ENCODE data around the gene GPR31. TPM values are rescaled to one million over a fixed set of nuclear protein-coding genes. Genes with fewer than 3 reads are reported as not detected.
"Not testable (repeated sequence)": the region's sequence is repeated elsewhere in the genome, so short reads cannot be mapped to it uniquely, and the experiment has no call there.

The GPR31 gene
- total and polyA plus RNA-seq, 4 donors, result 0.02 to 0.23 TPM; not detected in 2

- not testable (repeated sequence) for DNase-seq; H3K9me3 ChIP-seq (ENCODE audit: control insufficient read depth in 4 of 4, insufficient read depth in 3 of 4, low read length in 3 of 4); ATAC-seq (ENCODE audit: insufficient read depth, low FRiP score); H3K27ac ChIP-seq (ENCODE audit: low read depth in 1 of 2, low read length in 1 of 2); H3K36me3 ChIP-seq (ENCODE audit: control insufficient read depth in 4 of 4, insufficient read depth in 4 of 4, low read length in 4 of 4); H3K4me1 ChIP-seq (ENCODE audit: control insufficient read depth in 5 of 5, insufficient read depth in 5 of 5, low read length in 5 of 5); H3K4me3 ChIP-seq; H3K27me3 ChIP-seq (ENCODE audit: control insufficient read depth in 3 of 3, insufficient read depth in 3 of 3, low read length in 2 of 3); H3K9ac ChIP-seq (ENCODE audit: insufficient read depth in 1 of 2, low read length in 2 of 2)
- 53 to 85% methylated on average over 5 to 8 of the region's 10 CpGs for WGBS, 2 donors
Observed at GRCh38 chr6:167167699-167168098, 9.9 kb upstream of the GPR31 start.

DNA sequence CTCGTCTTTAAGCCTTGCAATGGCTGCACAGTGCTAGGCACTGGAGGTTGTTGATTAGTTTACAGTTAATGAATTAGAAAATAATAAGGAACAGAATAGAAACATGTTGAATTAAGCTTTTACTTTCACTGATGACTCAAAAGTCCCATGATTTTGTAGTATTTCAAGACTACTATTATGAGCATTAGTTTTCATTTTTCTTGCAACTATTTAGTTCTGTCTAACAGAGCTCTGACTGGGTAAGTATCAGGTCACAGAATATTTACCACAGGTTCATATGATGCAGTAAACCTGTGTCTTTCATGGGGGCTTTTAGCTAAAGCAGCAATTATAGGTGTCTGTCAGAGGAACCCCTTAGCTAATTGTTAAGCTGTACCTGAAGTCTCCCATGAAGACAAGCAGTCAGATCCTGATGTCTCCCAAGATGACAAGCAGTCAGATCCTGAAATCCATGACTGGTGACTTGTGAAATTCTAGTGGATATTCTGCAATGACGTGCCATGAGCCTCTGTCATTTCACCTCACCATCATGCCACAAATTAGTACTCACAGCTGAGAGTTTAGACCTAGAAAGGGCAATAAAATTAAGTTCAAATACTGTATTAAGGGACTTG, 8.2 kb upstream of the GPR31 start:
- Histone ChIP-seq H3K9ac (ENCODE audit: insufficient read depth in 1 of 2, low read length in 2 of 2) (no peak overlapping the region), H3K9me3 (ENCODE audit: control insufficient read depth in 4 of 4, insufficient read depth in 3 of 4, low read length in 3 of 4) (peaks cover 0 to 1% (median 0%) of the 10 kb centered on the region in 4 donors), H3K4me3 (no peak overlapping the region), H3K36me3 (ENCODE audit: control insufficient read depth in 4 of 4, insufficient read depth in 4 of 4, low read length in 4 of 4) (no peaks in the 10 kb centered on the region), H3K27ac (ENCODE audit: low read depth in 1 of 2, low read length in 1 of 2) (no peak overlapping the region), H3K27me3 (ENCODE audit: control insufficient read depth in 3 of 3, insufficient read depth in 3 of 3, low read length in 2 of 3) (no peaks in the 10 kb centered on the region), H3K4me1 (ENCODE audit: control insufficient read depth in 5 of 5, insufficient read depth in 5 of 5, low read length in 5 of 5) (no peaks in the 10 kb centered on the region)
- no peak for TF ChIP-seq CTCF (IDR thresholded peaks at IDR 0.05; ENCODE audit: control extremely low read depth, extremely low read depth)
- DNase-seq (no peak), ATAC-seq (ENCODE audit: insufficient read depth, low FRiP score) (no peak)
- 89 to 90% methylated on average over 2 of the region's 2 CpGs for WGBS, 2 donors

DNA sequence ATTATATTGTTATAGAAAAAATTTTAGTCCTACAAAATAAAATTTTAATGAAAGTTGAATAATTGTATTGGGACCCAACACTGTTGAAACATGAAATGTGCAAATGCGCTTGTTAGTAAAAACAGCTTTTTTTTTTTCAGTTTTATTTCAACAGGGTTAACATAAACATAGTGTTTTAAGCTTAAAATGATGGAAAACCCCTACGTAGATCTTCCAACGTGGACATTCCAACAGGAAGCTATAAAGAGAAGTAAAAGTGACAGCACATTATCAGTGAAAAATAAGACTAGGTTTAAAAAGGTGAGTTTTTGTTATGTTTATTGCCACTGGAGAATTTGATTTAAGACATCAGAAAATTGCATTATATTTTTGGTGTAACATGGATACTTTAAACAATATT, 6.5 kb upstream of the GPR31 start:
- DNase-seq (no peak), ATAC-seq (ENCODE audit: insufficient read depth, low FRiP score) (no peak)
- no peaks in the 10 kb centered on the region for H3K4me1 ChIP-seq (ENCODE audit: control insufficient read depth in 5 of 5, insufficient read depth in 5 of 5, low read length in 5 of 5)
- no peak for TF ChIP-seq CTCF (IDR thresholded peaks at IDR 0.05; ENCODE audit: control extremely low read depth, extremely low read depth)
- no peak overlapping the region for H3K9ac ChIP-seq (ENCODE audit: insufficient read depth in 1 of 2, low read length in 2 of 2)
- no peaks in the 10 kb centered on the region for H3K27me3 ChIP-seq (ENCODE audit: control insufficient read depth in 3 of 3, insufficient read depth in 3 of 3, low read length in 2 of 3)
- no peak overlapping the region for H3K27ac ChIP-seq (ENCODE audit: low read depth in 1 of 2, low read length in 1 of 2)
- H3K36me3 ChIP-seq (ENCODE audit: control insufficient read depth in 4 of 4, insufficient read depth in 4 of 4, low read length in 4 of 4), result no peaks in the 10 kb centered on the region
- H3K9me3 ChIP-seq (ENCODE audit: control insufficient read depth in 4 of 4, insufficient read depth in 3 of 4, low read length in 3 of 4), result peaks cover 0 to 1% (median 0%) of the 10 kb centered on the region in 4 donors
- 65 to 66% methylated on average over 3 of the region's 3 CpGs for WGBS, 2 donors
- no peak overlapping the region for H3K4me3 ChIP-seq

DNA sequence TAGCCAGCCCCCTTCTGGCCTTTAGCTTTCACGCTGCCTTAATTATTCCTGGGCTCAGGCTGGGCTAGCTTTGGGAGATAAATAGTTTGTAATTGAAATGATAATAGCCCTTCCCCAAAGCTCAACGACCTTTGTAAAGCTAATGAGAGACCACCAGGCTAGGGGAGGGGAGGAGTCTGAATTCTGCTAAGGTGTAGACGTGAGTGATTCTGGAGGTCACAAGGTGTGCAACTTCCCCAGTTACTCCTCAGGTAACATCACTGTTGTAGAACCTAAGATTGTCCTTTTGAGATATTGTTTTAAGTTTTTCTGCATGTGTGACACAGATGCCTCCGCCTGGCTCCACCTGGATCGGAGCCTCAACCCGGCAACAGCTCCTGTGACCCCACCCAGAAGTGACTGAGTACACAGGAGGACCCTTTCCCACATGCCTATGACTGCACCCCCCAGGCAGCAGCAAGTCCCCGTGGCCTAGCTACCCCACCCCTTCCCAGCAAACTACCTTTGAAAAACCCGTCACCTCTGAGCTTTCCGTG, 5.8 kb upstream of the GPR31 start:
- H3K9me3 ChIP-seq (ENCODE audit: control insufficient read depth in 4 of 4, insufficient read depth in 3 of 4, low read length in 3 of 4), result peaks cover 0 to 1% (median 0%) of the 10 kb centered on the region in 4 donors
- no peak for ATAC-seq (ENCODE audit: insufficient read depth, low FRiP score)
- no peaks in the 10 kb centered on the region for H3K27me3 ChIP-seq (ENCODE audit: control insufficient read depth in 3 of 3, insufficient read depth in 3 of 3, low read length in 2 of 3)
- WGBS, 2 donors, result 82% methylated on average over 9 of the region's 9 CpGs
- H3K4me3 ChIP-seq, result no peak overlapping the region
- no peak overlapping the region for H3K9ac ChIP-seq (ENCODE audit: insufficient read depth in 1 of 2, low read length in 2 of 2)
- TF ChIP-seq CTCF (IDR thresholded peaks at IDR 0.05; ENCODE audit: control extremely low read depth, extremely low read depth), result no peak
- H3K36me3 ChIP-seq (ENCODE audit: control insufficient read depth in 4 of 4, insufficient read depth in 4 of 4, low read length in 4 of 4), result no peaks in the 10 kb centered on the region
- no peak for DNase-seq
- H3K27ac ChIP-seq (ENCODE audit: low read depth in 1 of 2, low read length in 1 of 2), result no peak overlapping the region
- H3K4me1 ChIP-seq (ENCODE audit: control insufficient read depth in 5 of 5, insufficient read depth in 5 of 5, low read length in 5 of 5), result no peaks in the 10 kb centered on the region
